UCSD-AML1 (cell line): ENCODE data around the gene KLHL24.
"Not testable (repeated sequence)": the region's sequence is repeated elsewhere in the genome, so short reads cannot be mapped to it uniquely, and the experiment has no call there.

Experiments used
- DNase-seq: peaks from one replicate; lab custom pipeline; 2025; ENCODE audit not compliant: unreplicated experiment; lab: John Stamatoyannopoulos, UW

Gene KLHL24, protein sequence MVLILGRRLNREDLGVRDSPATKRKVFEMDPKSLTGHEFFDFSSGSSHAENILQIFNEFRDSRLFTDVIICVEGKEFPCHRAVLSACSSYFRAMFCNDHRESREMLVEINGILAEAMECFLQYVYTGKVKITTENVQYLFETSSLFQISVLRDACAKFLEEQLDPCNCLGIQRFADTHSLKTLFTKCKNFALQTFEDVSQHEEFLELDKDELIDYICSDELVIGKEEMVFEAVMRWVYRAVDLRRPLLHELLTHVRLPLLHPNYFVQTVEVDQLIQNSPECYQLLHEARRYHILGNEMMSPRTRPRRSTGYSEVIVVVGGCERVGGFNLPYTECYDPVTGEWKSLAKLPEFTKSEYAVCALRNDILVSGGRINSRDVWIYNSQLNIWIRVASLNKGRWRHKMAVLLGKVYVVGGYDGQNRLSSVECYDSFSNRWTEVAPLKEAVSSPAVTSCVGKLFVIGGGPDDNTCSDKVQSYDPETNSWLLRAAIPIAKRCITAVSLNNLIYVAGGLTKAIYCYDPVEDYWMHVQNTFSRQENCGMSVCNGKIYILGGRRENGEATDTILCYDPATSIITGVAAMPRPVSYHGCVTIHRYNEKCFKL

GRCh38 chr3:183635431-183636220, at the start of gene KLHL24:
Gene KLHL24 (plus strand): TSS chr3:183635623. CDS start chr3:183650357, 14,734 bp downstream.
- peak; percentile 87 for DNase-seq

GRCh38 chr3:183586477-183586876, 48.9 kb upstream of the KLHL24 start:
- no peak for DNase-seq

DNA sequence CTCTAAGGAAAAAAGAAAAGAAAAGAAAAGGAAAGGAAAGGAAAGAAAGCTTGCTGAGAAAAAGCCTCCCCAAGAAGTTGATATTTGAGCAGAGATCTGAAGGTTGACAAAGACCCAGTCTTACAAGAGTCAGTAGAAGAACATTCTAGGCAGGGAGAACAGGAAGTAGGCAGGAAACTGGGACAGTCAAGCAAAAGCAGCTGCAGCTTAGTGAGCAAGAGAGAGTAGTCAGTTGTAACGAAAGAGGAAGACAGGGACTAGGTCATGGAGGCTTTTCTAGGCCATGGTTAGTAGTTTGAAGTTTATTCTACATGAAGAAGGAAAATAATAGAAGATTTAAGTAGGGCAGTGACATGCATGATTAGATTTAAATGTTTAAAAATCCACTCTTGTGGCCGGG, 48.1 kb upstream of the KLHL24 start:
- DNase-seq = no peak

DNA sequence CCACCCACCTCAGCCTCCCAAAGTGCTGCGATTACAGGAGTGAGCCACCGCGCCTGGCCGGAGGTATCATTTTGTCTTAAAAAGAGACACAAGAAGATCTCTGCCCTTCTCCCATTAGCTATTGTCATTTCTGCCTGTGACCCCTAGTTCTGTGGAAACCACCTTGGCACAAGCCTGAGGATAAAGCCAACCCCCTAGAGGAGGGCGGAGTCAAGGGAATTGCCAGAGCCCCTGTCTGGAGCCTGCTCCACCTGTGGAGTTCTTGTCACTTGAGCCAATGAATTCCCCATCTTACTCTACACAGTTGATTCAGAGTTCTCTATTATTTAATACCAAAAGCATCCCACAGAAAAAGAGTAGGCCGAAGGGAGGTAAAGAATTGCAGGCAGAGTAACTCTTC, 45.0 kb upstream of the KLHL24 start:
- no peak for DNase-seq

DNA sequence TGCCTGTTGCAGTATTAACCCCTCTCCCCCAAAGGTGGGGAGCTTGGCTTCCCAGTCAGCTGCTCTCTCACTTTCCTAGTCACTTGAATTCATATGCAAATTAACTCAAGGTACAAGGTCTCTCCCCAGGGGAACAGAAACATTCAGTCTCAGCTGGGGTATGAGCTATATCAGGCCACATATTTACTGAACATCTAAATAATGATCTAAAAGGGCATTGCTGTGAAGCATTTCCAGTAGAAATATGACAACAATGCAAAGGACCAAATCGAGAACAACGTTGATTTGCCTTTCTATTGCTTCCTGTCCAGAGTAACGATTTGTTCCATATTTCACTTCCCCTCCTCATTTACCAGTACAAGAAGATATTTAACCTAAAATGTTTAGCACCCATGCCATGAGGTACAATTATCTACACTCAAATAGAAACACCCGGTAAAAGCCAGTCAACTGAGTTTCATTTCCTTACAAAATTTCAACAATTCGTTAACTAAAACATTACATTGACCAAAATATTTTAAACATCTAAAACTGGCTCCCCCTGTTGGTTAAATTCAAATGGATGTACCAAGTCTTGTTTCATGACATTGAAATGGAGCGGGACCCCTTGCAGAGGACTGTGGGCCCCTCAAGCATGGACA, 43.4 kb upstream of the KLHL24 start:
- no peak for DNase-seq

- DNase-seq = no peak
Measured at GRCh38 chr3:183592821-183593220, 42.6 kb upstream of the KLHL24 start.

GRCh38 chr3:183594636-183595035, 40.8 kb upstream of the KLHL24 start:
- DNase-seq = no peak

- DNase-seq = no peak
Measured at GRCh38 chr3:183597959-183598358, 37.5 kb upstream of the KLHL24 start.

- not testable (repeated sequence) for DNase-seq
Measured at GRCh38 chr3:183611326-183611725, 24.1 kb upstream of the KLHL24 start.

GRCh38 chr3:183613366-183614285, 21.8 kb upstream of the KLHL24 start:
- DNase-seq = no peak

GRCh38 chr3:183618542-183618941, 16.9 kb upstream of the KLHL24 start:
- DNase-seq = no peak

GRCh38 chr3:183619010-183619409, 16.4 kb upstream of the KLHL24 start:
- no peak for DNase-seq

DNA sequence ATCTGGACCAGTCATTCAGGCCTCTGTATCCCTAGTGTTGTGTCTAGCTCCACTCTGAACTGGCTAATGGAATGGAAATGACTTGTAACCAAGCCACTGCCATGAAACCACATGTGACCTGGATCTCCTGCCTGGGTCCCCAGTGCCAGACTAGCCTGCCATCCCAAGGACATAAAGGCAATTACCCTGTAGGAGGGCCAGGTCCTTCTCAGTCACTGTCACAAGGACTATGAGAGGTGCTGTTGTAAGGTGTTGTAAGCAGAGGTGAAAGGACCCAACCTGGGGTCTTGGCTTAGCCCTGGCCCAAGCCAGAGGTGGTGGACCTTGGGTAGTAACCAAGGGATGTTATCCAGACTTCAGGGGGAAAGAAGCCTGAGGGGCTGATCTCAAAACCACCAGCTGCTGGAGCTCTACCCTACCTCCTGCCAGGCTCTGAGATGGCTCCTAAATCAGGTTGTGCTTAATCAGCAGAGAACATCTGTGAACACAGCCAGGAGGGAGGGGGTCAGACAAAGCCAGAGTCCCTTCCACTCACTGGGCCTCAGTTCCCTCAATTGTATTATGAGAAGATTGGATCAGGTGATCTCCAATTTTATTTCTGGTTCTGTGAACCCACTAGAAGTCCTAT, 15.7 kb upstream of the KLHL24 start:
- DNase-seq = no peak

DNA sequence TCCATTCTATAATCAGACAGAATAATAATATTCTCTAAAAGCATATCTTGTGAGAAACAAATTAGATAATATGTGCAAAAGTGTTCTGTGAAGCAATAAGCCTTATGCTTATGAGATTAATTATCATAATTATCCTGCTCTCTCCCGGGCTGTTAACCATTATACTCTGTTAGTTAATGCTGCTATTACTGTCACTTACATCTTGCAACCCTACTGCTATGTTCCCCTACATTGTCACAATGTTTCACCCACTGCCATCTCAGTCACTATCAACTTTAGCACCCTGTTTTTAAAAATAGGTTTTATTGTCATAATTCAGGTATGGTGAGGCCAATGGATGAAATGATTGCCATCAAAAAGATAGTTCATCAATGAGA, 15.2 kb upstream of the KLHL24 start:
- DNase-seq = no peak

DNA sequence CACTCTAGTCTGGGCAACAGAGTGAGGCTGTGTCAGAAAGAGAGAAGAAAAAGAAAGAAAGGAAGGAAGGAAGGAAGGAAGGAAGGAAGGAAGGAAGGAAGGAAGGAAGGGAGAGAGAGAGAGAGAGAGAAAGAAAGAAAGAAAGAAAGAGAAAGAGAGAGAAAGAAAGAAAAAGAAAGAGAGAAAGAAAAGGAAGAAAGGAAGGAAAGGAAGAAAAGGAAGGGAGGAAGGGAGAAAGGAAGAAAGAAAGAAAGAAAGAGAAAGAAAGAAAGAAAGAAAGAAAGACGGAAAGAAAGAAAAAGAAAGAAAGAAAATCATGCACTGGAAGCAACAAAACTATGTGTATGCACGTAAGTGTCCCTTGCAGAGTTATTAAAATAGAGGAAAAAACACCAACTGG, 12.9 kb upstream of the KLHL24 start:
- not testable (repeated sequence) for DNase-seq

- DNase-seq = no peak
Measured at GRCh38 chr3:183626877-183627594, 8.4 kb upstream of the KLHL24 start.

GRCh38 chr3:183629546-183630301, 5.7 kb upstream of the KLHL24 start:
- DNase-seq = no peak

GRCh38 chr3:183631715-183632114, 3.7 kb upstream of the KLHL24 start:
- no peak for DNase-seq
